CD8-positive, alpha-beta memory T cell (primary cell): ENCODE results near the gene ASTL. TPM values are rescaled to one million over a fixed set of nuclear protein-coding genes. Genes with fewer than 3 reads are reported as not detected.

Source experiments
- CTCF ChIA-PET: fragments of 350-600 bp; sonication (Branson Sonifier 250); formaldehyde crosslinking; loops from one replicate; lab custom pipeline; 2021; ENCODE audit warnings: antibody characterized with exemption; lab: Charles Lee
- POLR2A ChIA-PET: fragments of 350-600 bp; sonication (Branson Sonifier 250); formaldehyde crosslinking; loops from one replicate; lab custom pipeline; 2021; ENCODE audit warnings: antibody characterized with exemption; lab: Charles Lee
- DNase-seq, 5 donors: peaks; one replicate each; pipeline versions ENCODE4 v3.0.0 to v3.0.0-alpha.2; 2020 to 2022; ENCODE audit warnings: mixed read lengths in 1 of 5
- H3K27ac ChIP-seq: one replicate; pipeline ENCODE4 v1.7.0; 2013; ENCODE audit warnings: low read depth, mild to moderate bottlenecking, low read length, moderate library complexity
- H3K27me3 ChIP-seq: 2 replicates; pipeline ENCODE4 v1.7.0; 2013; ENCODE audit warnings: low read length, mild to moderate bottlenecking; ENCODE audit not compliant: insufficient read depth, poor library complexity, severe bottlenecking
- H3K36me3 ChIP-seq: 2 replicates; pipeline ENCODE4 v1.7.0; 2013; ENCODE audit warnings: mild to moderate bottlenecking, low read length, moderate library complexity; ENCODE audit not compliant: insufficient read depth
- H3K4me1 ChIP-seq: 2 replicates; pipeline ENCODE4 v1.7.0; 2013; ENCODE audit warnings: mild to moderate bottlenecking, low read length, moderate library complexity; ENCODE audit not compliant: insufficient read depth
- H3K4me3 ChIP-seq: 2 replicates; pipeline ENCODE4 v1.7.0; 2013; ENCODE audit warnings: mild to moderate bottlenecking, low read length
- H3K9me3 ChIP-seq: 2 replicates; pipeline ENCODE4 v1.7.0; 2013; ENCODE audit warnings: mild to moderate bottlenecking, low read length
- H3K27ac Mint-ChIP-seq, 8 donors: one replicate each; pipeline ENCODE4 v1.8.0; 2020 to 2021; ENCODE audit warnings: mixed read lengths in 8 of 8, mild to moderate bottlenecking in 6 of 8, inconsistent platforms in 3 of 8, moderate library complexity in 3 of 8
- H3K27me3 Mint-ChIP-seq, 2 donors: one replicate each; pipeline ENCODE4 v1.8.0; 2020 to 2021; ENCODE audit warnings: mixed read lengths in 2 of 2, mild to moderate bottlenecking in 1 of 2, moderate library complexity in 1 of 2
- H3K36me3 Mint-ChIP-seq, 3 donors: one replicate each; pipeline ENCODE4 v1.8.0; 2020 to 2021; ENCODE audit warnings: mixed read lengths in 3 of 3, inconsistent platforms in 1 of 3, mild to moderate bottlenecking in 1 of 3
- H3K4me1 Mint-ChIP-seq, 3 donors: one replicate each; pipeline ENCODE4 v1.8.0; 2020 to 2021; ENCODE audit warnings: mixed read lengths in 3 of 3, inconsistent platforms in 1 of 3, mild to moderate bottlenecking in 1 of 3
- H3K4me3 Mint-ChIP-seq, 7 donors: one replicate each; pipeline ENCODE4 v1.8.0; 2020 to 2021; ENCODE audit warnings: mixed read lengths in 7 of 7, mild to moderate bottlenecking in 6 of 7, moderate library complexity in 4 of 7, inconsistent platforms in 2 of 7
- H3K9me3 Mint-ChIP-seq, 5 donors: one replicate each; pipeline ENCODE4 v1.8.0; 2020 to 2022; ENCODE audit warnings: mixed read lengths in 5 of 5, mild to moderate bottlenecking in 3 of 5, moderate library complexity in 2 of 5, inconsistent platforms in 1 of 5
- polyA plus RNA-seq: library from polyadenylated mRNA; unstranded; fragments of 300-500 nt; fragmentation: Illumina TruSeq; gene quantifications from one replicate; pipeline ENCODE4 v1.2.3, GENCODE V29; 2021
- total RNA-seq, 2 experiments: library from RNA; stranded (reverse); gene quantifications; one replicate each; pipeline ENCODE4 v1.2.3, GENCODE V29; 2021

ASTL gene
- total and polyA plus RNA-seq, 3 experiments from 2014 or later = 0.49 to 18.0 (median 16.2) TPM

DNA sequence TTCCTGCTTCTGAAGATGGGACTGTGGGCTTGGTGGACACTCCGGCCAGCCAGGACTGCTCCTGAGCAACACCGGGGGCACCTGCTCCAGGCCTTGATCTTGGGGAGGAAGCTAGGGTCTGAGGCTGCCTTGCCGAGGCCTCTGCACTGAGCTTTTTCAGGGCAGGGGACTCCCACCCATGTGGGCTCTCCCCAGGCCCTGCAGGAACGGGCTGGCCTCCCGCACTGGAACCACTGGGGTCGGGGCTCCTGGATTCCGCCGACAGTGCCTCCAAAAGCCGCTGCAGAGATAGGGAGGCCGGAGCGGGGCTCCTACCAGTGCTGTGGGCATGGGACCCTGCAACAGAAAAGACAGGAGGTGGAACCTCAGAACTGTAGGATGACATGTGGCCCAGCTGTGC lies 14.4 kb downstream of the ASTL start:
- Histone ChIP-seq H3K4me3 (no peak overlapping the region), H3K27ac (no peak overlapping the region), H3K27me3 (no peaks in the 10 kb centered on the region), H3K4me1 (no peaks in the 10 kb centered on the region), H3K36me3 (no peaks in the 10 kb centered on the region), H3K9me3 (no peaks in the 10 kb centered on the region)
- Mint-ChIP-seq H3K36me3 (peaks cover 15 to 52% (median 25%) of the 10 kb centered on the region in 3 donors), H3K27ac (no peak overlapping the region), H3K4me3 (no peak overlapping the region), H3K4me1 (peaks cover 0 to 21% (median 0%) of the 10 kb centered on the region in 3 donors), H3K9me3 (no peaks in the 10 kb centered on the region), H3K27me3 (peaks cover 15 to 17% of the 10 kb centered on the region in 2 donors)
- no peak for DNase-seq
- CTCF ChIA-PET = interaction anchor here (1.0 to 2.1 kb wide), 3 partner anchors 15 to 110 kb away, joined by 3 to 7 read pairs (median 5); partner anchors contain the start of gene ASTL
- POLR2A ChIA-PET = interaction anchor here (1.7 kb wide), 1 partner anchor 51 kb away, joined by 7 read pairs; no protein-coding TSS in a partner anchor

DNA sequence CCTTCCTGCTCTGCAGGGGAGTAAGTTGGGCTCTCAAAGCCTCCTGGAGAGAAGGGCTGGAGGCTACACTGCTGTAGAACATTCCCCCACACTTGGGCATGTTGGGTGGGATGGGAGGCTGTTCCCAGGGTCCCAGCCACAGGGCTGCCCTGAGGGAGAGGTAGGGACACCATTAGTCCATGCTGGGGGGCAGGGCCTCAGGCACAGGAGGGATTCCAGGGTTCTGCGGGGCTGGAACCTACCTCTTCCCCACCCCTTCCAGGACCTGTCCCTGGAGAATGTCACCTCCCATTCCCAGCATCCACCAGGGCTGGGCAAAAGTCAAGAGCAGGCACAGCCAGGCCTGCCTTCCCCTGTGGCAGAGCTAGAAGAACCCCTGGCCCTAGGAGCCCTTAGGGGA lies 15.0 kb downstream of the ASTL start:
- no peaks in the 10 kb centered on the region for H3K9me3 Mint-ChIP-seq
- peaks cover 0 to 21% (median 0%) of the 10 kb centered on the region in 3 donors for H3K4me1 Mint-ChIP-seq
- no peak overlapping the region for H3K4me3 Mint-ChIP-seq
- H3K27ac Mint-ChIP-seq = no peak overlapping the region
- Histone ChIP-seq H3K9me3 (no peaks in the 10 kb centered on the region), H3K4me1 (no peaks in the 10 kb centered on the region), H3K36me3 (no peaks in the 10 kb centered on the region), H3K27ac (no peak overlapping the region), H3K4me3 (no peak overlapping the region), H3K27me3 (no peaks in the 10 kb centered on the region)
- no peak for DNase-seq
- peaks cover 17 to 19% of the 10 kb centered on the region in 2 donors for H3K27me3 Mint-ChIP-seq
- H3K36me3 Mint-ChIP-seq = peaks cover 13 to 46% (median 25%) of the 10 kb centered on the region in 3 donors
- ChIA-PET CTCF (interaction anchor here (1.0 to 2.1 kb wide), 4 partner anchors 10 to 109 kb away, joined by 3 to 7 read pairs (median 4); partner anchors contain the start of gene ASTL), POLR2A (interaction anchor here (1.7 kb wide), 1 partner anchor 52 kb away, joined by 7 read pairs; no protein-coding TSS in a partner anchor)

DNA sequence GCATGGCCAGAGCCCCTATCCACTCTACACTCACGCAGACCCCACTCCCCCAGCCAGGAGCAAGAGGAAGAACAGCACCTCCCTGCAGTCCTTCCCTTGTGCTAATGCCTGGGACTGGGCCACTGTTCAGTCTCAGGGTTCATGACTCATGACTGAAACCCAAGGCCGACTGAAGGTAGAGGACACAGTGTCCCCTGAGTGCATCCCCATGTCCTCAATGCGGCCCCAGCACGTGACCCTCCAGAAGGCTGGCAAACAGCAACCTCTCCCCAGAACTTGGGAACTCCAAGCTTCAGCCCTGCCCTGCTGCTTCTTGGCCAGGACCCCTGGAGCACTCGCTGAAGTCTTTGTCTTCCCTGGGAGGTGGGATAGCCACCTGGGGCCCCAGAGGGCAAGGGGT lies 15.9 kb downstream of the ASTL start:
- Histone ChIP-seq H3K27ac (no peak overlapping the region), H3K4me3 (no peak overlapping the region), H3K27me3 (no peaks in the 10 kb centered on the region), H3K36me3 (no peaks in the 10 kb centered on the region), H3K9me3 (no peaks in the 10 kb centered on the region), H3K4me1 (peaks cover 3% of the 10 kb centered on the region)
- ChIA-PET CTCF (interaction anchor here (1.3 kb wide), 1 partner anchor 9 kb away, joined by 3 read pairs; no protein-coding TSS in a partner anchor), POLR2A (interaction anchor here (1.7 kb wide), 1 partner anchor 53 kb away, joined by 7 read pairs; no protein-coding TSS in a partner anchor)
- Mint-ChIP-seq H3K4me3 (no peak overlapping the region), H3K36me3 (peaks cover 13 to 39% (median 23%) of the 10 kb centered on the region in 3 donors), H3K4me1 (peaks cover 2 to 27% (median 4%) of the 10 kb centered on the region in 3 donors), H3K9me3 (no peaks in the 10 kb centered on the region), H3K27ac (peak overlapping the region in 1 of 8 donors; percentile 89), H3K27me3 (peaks cover 17 to 19% of the 10 kb centered on the region in 2 donors)
- no peak for DNase-seq

DNA sequence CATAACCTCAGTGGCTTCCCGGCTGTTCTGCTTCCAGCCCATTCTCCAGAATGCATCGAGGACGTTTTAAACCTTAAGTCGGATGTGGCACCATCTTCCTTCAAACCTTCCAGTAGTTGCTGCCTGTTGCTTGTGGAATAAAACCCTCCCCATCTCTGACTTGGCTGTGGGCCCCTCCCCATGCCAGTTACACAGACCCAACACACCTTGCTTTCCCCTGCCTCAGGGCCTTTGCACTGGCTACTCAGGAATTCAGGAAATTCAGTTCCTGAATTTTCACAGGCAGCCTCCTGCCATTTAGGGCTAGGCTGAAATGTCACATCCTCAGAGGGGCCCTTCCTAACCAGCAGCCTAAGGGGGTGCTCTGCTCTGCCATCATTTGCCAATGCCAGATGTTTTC lies 16.9 kb downstream of the ASTL start:
- peak overlapping the region in 2 of 8 donors; percentile 35 to 74 for H3K27ac Mint-ChIP-seq
- DNase-seq = no peak
- H3K4me3 Mint-ChIP-seq = peak overlapping the region in 1 of 7 donors; percentile 16
- Histone ChIP-seq H3K4me1 (peaks cover 7% of the 10 kb centered on the region), H3K27me3 (no peaks in the 10 kb centered on the region), H3K27ac (no peak overlapping the region), H3K9me3 (no peaks in the 10 kb centered on the region), H3K4me3 (no peak overlapping the region), H3K36me3 (no peaks in the 10 kb centered on the region)
- H3K36me3 Mint-ChIP-seq = peaks cover 10 to 31% (median 17%) of the 10 kb centered on the region in 3 donors
- no peaks in the 10 kb centered on the region for H3K9me3 Mint-ChIP-seq
- ChIA-PET CTCF (no interaction called here), POLR2A (interaction anchor here (0.7 kb wide), 1 partner anchor 768 kb away, joined by 3 read pairs; no protein-coding TSS in a partner anchor)
- peaks cover 5 to 28% (median 6%) of the 10 kb centered on the region in 3 donors for H3K4me1 Mint-ChIP-seq
- peaks cover 17 to 19% of the 10 kb centered on the region in 2 donors for H3K27me3 Mint-ChIP-seq

DNA sequence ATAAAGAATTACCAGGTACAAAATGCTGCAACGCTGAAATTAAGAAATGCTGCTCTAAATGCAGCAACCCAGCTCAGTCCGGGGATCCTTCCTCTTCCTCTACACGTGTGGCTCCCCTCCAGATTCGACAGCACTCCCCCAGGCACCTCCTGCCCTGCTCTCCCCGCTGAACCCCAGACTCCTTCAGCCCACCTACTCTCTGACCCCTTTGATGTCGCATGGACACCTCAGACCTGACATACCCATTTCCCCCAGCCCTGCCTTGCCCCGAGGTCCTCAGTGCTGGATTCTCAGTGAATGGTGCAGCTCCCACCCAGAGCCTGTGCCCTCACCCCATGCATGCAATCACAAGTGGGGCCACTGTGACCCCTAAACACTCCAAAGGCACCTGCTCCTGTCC lies 17.3 kb downstream of the ASTL start:
- H3K27ac Mint-ChIP-seq = peak overlapping the region in 1 of 8 donors; percentile 8
- ChIA-PET POLR2A (no interaction called here), CTCF (no interaction called here)
- H3K4me1 ChIP-seq = peaks cover 7% of the 10 kb centered on the region
- H3K36me3 Mint-ChIP-seq = peaks cover 7 to 27% (median 13%) of the 10 kb centered on the region in 3 donors
- H3K9me3 ChIP-seq = no peaks in the 10 kb centered on the region
- no peaks in the 10 kb centered on the region for H3K27me3 ChIP-seq
- H3K9me3 Mint-ChIP-seq = no peaks in the 10 kb centered on the region
- H3K36me3 ChIP-seq = no peaks in the 10 kb centered on the region
- no peak for DNase-seq
- peaks cover 5 to 28% (median 6%) of the 10 kb centered on the region in 3 donors for H3K4me1 Mint-ChIP-seq
- no peak overlapping the region for H3K4me3 ChIP-seq
- peaks cover 17 to 19% of the 10 kb centered on the region in 2 donors for H3K27me3 Mint-ChIP-seq
- peak overlapping the region in 1 of 7 donors; percentile 16 for H3K4me3 Mint-ChIP-seq
- H3K27ac ChIP-seq = no peak overlapping the region

DNA sequence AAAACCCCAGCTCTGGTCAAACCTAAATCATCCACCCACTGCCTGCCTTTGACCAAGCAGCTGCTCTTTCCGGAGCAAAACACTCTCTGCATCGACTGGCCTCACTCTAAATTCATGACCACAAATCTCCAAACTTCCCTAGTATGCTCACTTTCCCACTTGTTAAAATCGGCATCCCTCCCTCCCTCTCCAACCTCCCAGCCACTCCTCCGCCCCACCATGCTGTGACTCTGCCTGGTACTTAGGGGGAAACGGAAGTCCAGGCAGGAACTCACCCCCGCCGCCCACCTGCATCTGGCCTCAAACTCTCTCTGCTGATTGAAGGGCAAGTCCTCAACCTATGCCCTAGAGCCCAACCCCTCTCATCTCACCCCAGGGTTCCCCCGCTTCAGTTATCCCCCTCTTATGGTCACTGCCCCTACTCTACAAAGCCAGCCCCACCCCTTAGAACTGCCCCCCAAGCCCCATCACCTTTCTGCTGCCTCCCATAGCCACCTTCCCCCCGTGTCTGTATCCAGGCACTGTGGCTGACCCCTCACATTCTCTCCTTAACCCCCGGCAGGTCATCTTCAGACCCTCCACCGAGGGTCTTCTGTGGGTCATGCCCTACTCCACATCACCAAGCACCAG lies 18.1 kb downstream of the ASTL start:
- Mint-ChIP-seq H3K4me3 (peak overlapping the region in 2 of 7 donors; percentile 11 to 78), H3K36me3 (peaks cover 3 to 19% (median 7%) of the 10 kb centered on the region in 3 donors), H3K4me1 (peaks cover 9 to 35% (median 11%) of the 10 kb centered on the region in 3 donors), H3K27ac (peak overlapping the region in 1 of 8 donors; percentile 54), H3K27me3 (peaks cover 17 to 19% of the 10 kb centered on the region in 2 donors), H3K9me3 (peaks cover 0 to 2% (median 0%) of the 10 kb centered on the region in 5 donors)
- Histone ChIP-seq H3K36me3 (no peaks in the 10 kb centered on the region), H3K9me3 (no peaks in the 10 kb centered on the region), H3K4me1 (peaks cover 7% of the 10 kb centered on the region), H3K27ac (no peak overlapping the region), H3K4me3 (no peak overlapping the region), H3K27me3 (no peaks in the 10 kb centered on the region)
- ChIA-PET POLR2A (no interaction called here), CTCF (no interaction called here)
- DNase-seq = peak in 1 of 5 donors; percentile 45

DNA sequence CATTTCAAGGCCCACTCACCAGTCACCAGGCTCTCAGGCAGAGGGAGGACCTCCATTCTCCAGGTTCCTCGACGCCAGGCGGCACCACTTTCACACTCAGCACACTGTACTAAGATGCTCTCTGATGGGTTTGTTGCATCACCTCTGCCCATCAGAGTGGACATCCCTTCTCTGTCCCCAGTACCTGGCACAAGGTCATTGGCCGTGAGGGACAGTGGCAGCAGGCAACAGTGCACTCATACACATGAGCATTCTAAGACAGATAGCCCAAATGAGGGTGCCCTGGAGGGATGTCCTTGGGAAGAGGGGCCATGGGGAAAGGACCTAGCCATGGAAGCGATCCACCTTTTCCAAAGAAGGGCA lies 18.9 kb downstream of the ASTL start:
- H3K9me3 Mint-ChIP-seq = peaks cover 0 to 2% (median 0%) of the 10 kb centered on the region in 5 donors
- no peaks in the 10 kb centered on the region for H3K27me3 ChIP-seq
- CTCF ChIA-PET = interaction anchor here (1.5 to 3.6 kb wide), 3 partner anchors 19 to 55 kb away, joined by 3 to 29 read pairs (median 29); partner anchors contain the start of gene ASTL

More for the DNA sequence above, 18.9 kb downstream of the ASTL start:
- POLR2A ChIA-PET = no interaction called here
- Mint-ChIP-seq H3K4me3 (peak overlapping the region in 2 of 7 donors; percentile 45 to 83), H3K4me1 (peaks cover 9 to 35% (median 11%) of the 10 kb centered on the region in 3 donors), H3K27me3 (peaks cover 17 to 19% of the 10 kb centered on the region in 2 donors), H3K36me3 (peaks cover 0 to 10% (median 2%) of the 10 kb centered on the region in 3 donors), H3K27ac (peak overlapping the region in 2 of 8 donors; percentile 39 to 75)
- Histone ChIP-seq H3K4me3 (no peak overlapping the region), H3K9me3 (no peaks in the 10 kb centered on the region), H3K4me1 (peaks cover 7% of the 10 kb centered on the region), H3K27ac (no peak overlapping the region), H3K36me3 (no peaks in the 10 kb centered on the region)
- peak in 1 of 5 donors; percentile 45 for DNase-seq
